ENCODE data around the gene RPL3. TPM values are rescaled to one million over a fixed set of nuclear protein-coding genes. Genes with fewer than 3 reads are reported as not detected.

Gene RPL3
- total RNA-seq, 1 experiment from 2014 or later, result 867 TPM

DNA sequence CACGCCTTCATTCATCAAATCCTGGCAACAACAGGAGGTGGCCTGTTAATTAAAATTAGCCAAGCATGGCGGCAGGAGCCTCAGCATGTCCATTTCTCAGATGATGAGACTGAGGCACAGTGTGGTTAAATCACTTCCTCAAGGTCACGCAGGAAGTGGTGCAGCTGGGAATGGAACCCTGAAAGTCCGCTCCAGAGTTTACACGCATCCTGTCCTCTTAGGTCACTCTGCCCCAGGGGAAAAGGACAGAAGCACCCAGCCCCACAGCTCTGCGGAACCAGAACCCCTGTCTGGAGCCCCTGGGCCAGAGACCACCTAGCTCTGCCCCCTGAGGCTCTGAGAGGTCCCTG is 19.6 kb downstream of the RPL3 start:
- DNase-seq (ENCODE audit: low spot score), result no peak

DNA sequence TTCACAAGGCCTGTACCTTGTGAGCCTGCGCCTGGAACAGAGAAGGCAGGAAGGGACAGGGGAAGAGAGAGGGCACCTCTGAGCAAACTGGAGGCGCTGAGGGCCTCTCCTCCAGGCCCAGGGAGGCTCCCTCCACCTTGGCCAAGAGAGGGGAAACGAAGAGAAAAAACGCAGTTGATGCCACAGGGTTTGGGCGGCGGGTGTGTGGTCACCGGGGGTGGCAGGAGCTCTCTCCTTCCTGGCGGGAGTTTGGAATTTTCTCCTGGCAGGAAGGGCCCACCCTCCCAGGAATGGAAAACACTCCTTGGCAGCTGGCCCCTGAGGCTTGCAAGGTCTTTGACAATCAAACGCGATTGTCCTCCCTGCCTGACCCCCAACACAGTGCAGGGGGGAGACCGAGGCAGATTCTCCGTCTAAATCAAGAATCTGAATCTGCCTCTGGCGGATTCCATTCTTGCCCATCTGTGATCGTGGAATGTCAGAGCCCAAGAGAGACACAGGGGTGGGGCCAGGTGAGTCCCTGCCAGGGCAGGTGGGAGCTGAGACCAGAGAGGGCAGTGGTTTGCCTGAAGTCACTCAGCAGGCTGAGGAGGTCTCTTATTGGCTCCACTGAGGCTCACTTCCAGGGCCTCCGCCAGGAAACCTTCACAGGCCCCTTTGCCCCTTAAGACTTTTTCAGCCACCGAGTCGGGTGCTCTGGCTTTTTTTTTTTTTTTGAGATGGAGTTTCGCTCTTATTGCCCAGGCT is 21.0 kb downstream of the RPL3 start:
- DNase-seq (ENCODE audit: low spot score), result no peak

DNA sequence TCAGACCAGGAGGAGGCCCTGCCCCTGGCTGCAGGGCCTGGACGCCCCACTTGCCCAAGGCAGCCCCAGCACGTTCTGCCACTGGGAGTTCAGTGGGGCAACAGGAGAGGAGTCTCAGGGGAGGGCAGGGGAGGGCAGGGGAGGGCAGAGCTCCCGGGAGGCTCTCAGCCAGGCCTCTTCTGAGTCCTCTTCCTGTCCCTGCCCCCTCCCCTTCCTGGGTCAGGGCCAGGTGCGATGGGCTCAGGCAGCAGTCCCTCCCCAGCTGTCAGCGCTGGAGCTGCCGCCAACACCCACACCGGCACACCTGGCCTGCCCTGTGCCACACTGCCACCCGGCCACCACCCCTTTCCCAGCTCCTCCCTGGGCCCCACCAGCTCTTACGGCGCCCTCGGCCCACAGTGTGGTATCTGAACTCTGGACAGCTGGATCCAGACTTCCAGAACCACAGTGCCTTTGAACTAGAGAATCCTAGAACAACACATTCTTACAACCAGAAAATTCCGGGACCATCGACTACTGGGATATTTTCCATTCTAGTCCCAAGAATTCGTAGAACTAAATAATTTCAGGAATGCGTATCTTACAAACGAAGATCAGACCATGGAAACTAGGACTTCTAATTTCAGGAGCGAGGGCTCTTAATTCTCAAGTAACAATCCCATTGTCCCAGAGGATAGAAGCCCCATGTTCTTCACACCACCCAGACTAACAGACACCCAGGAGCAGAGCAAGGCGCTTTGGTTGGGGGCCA is 21.8 kb downstream of the RPL3 start:
- DNase-seq (ENCODE audit: low spot score), result no peak

DNA sequence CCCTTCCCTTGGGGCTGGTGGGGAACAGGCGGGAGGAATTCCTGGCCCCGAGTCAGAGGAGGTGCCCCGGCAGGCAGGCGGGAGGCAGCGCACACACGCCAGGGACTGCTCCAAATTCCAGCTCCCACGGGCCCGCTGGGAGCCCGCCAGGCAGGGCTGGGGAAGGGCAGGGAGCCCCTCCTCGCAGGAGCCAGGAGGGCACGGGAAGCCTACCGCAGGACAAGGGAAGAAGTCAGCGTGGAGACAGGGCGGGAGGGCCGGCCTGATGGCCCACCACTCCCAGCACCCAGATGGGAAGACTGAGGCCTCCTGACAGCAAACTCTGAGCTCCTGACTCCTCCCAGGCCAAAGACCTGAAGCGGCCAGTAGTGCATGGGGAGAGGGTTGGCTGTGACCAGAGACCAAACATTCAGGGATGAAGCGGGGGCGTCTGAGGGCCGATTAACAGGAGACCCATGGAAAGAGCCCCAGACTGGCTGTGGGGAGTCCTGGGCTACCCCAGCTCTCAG is 22.4 kb downstream of the RPL3 start:
- DNase-seq (ENCODE audit: low spot score), result no peak

DNA sequence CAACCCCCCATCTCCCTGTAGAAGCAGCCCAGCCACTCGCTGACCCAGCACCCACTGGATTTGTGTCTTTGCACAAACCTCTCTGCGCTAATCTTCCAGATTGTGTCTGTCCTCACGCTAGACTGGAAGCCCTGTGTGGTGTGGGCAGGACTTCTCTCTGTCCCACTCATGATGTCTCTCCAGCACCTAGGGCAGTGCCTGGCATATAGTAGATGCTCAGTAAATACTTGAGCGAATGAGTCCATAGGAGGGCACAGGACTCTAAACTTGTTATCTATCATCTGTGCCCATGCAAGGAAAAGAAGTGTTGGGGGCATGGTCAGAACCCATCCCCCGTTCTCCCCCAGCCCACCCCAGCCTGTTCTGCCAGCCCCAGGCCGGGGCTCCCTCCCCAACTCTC is 22.9 kb downstream of the RPL3 start:
- DNase-seq (ENCODE audit: low spot score), result no peak

DNA sequence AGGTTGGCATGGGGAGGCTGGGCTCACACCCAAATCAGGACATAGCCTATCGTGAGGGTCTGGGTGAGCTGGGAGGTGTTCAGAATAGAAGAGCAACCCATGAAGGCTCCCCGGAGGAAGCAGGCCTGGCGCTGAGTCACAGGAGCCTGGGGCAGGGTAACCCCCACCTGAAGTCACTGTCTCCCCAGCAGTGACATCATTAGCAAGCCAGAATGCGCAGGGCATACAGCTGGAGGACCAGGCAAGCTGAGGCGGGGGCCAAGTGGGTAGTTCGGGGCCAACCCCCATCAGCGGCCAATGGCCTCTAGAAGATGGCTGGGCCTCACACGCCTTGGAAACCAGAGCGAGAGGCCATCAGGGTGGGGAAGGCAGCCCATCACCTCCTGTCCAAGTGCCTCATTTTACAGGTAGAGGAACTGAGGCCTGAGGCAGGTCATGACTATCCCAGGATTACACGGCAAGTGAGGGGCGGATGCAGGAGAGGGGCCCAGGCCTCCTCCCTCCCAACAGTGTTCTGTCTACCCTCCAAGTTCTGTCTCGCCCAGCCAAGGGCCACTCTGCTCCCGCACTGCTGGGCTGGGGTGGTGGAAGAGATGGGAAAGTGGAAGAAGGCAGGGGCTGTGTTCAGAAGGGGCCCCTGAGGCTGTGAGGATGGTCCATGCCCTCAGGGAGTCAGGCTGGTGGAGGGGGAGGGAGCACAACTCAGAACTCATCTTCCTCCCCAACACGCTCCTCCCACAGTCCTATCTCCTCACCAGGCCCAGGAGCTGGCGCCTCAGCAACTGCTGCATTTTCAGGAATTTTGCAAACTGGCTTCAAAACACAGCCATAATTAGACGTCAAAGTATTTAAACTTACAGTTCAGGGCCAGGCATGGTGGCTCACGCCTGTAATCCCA is 24.6 kb downstream of the RPL3 start:
- DNase-seq (ENCODE audit: low spot score), result no peak

DNA sequence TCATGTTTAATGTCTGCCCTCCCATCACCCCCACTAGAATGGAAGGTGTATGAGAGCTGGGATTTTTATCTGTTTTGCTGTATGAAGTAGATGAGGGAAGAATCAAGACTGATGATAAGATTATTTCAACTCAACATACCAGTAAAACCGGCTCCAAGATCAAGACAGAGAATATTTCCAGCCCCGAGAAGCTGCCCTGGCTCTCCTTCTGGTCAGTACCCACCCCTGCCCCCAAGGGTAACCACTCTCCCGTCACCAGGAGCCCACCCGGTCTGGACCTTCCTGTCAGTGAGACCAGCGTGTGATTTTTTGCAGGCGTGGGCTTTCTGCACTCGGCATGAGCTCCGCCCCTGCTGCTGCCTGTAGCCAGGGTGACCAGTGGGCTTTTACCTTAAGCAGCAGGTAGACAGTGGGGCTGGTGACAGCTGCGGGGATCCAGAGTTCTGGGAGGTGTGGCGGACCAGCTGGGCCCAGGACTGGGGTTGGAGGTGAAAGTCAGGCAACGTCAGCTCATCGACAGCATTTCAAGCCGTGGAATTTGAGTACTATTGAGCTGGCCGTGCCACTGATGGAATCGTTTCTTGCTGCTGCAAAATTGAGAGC is 25.6 kb downstream of the RPL3 start:
- no peak for DNase-seq (ENCODE audit: low spot score)

DNA sequence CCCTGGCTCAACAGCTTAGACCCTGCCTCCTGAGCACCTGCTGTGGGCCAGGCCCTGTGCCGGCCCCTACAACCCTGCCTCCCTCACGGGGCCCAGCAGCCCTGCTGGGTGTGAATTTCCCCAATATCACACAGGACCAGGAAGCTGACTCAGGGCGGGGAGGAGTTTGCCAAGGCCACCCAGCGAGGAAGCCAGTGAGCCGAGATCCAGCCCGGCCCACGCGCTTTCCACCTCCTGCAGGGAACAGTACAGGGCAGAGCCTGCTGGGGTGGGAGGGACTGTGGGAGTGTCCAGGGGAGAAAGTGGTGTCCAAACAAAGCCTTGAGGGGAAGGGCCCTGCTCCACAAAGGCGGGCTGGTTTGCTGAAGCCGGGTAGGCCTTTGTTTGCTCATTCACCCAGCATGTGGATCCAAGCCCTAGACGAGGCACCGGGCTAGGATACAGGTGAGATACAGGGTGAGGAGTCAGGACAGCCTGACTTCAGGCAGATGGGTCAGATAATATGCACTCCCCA is 26.8 kb downstream of the RPL3 start:
- peak; percentile 93 for DNase-seq (ENCODE audit: low spot score)

DNA sequence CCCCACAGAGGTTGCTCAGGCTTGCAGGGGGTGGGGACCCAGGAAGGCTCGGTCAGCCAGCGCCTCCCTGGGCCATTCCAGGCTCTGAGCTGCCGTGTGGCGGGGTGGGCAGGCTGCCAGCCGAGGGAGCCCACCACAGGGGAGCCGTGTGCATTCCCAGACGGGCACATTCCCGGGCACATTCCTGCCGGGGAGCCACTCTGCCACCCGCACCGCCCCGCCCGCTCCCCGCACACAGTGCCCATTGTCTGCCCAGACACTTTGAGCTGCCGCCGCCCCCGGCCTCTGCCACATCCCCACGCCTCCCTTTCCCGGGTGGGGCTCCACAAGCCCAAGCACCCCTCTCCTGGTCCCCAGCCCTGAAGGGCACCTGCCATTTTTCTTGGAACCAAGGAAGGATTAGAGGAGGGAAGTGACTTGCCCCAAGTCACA is 27.4 kb downstream of the RPL3 start:
- no peak for DNase-seq (ENCODE audit: low spot score)

DNA sequence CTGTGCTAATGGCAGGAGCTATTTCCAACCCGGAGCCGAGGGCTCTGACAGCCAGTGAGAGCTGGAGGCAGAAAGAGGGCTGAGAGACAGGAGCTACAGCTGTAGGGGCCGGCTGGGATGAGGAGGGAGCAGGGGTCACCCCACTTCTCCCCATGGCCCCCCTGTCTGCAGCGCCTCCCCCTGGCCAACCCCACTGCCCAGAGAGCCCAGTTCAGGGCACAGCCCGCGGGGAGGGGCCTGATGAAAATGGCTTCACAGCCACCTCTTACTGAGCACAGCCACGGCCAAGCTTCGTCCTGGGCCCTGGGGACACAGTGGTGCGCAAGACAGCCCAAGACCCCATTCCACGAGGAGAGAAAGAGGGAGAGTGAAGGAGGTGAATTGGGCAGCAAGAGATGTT is 27.9 kb downstream of the RPL3 start:
- DNase-seq (ENCODE audit: low spot score), result no peak

DNA sequence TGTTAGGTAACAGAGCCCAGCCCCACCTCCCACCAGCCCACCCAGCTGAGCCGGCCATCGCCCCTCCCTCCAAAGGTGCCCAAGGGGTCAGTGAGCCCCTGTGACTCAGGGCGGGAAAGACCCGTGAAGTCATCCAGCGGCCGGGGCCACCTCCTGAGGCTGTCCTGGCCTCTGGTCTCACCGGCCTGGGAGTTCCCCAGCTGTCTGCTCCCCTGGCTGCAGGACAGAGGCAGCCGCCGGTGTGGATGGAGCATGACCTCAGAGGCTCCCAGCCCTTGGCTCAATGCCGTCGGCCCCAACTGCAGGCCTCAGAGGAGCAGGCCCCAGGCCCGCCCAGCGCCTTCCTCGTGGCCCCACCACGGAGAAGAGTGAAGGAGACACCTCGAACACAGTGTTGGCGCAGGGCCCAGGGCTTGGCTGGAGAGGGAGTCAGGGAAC is 28.7 kb downstream of the RPL3 start:
- DNase-seq (ENCODE audit: low spot score), result peak; percentile 81

DNA sequence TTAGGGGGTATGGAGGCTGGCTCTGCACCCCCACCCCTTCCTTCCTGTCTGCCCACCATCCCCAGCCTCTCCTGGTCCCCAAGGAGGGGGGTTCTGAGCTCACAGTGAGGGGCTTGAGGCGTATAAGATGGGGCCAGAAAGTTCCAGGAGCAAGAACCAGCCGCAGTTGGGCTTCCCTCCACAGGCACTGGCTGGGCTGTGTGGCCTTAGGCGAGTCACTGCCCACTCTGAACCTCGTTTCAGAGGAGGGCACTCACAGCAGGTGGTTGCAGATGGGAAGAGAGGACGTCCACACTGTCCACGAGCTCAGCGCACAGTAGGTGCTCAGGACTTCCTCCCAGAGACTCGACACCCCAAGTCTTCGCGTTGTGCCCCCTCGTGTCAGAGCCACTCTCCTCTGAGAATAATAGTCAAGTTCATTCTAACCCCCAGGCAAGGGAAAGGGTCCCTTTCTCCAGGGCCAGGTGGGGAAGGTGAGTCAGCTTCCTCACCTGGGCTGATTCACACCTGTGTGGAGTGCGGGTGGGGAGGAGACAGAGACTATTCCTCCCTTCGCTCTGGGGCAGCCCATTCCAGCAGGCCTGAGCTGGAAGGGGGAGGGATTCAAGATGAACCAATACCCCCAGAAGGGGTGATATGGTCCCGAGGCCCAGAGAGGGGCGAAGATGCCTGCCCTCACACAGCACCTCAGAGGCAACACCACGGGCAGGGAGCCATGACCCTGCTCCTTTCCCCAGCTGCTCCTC is 29.3 kb downstream of the RPL3 start:
- DNase-seq (ENCODE audit: low spot score), result no peak

DNA sequence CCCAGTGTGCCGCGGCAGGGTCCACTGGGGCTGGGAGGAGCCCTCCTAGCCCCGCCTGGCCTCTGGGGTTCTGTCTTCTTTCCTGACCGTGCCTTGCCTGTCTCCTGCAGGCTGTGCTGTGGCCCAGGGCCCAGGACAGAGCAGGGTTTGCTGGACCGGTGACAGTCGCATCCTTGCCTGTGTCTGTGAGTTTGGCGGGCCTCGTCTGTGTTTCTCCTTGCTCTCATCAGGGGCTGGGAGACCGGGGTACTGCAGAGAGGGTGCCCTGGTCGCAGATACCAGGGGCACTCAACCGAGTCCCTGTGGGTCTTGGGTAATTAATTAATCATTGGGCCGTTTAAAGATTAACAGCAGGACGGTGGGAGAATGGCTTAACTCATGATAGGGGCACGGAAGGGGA is 29.9 kb downstream of the RPL3 start:
- no peak for DNase-seq (ENCODE audit: low spot score)

DNA sequence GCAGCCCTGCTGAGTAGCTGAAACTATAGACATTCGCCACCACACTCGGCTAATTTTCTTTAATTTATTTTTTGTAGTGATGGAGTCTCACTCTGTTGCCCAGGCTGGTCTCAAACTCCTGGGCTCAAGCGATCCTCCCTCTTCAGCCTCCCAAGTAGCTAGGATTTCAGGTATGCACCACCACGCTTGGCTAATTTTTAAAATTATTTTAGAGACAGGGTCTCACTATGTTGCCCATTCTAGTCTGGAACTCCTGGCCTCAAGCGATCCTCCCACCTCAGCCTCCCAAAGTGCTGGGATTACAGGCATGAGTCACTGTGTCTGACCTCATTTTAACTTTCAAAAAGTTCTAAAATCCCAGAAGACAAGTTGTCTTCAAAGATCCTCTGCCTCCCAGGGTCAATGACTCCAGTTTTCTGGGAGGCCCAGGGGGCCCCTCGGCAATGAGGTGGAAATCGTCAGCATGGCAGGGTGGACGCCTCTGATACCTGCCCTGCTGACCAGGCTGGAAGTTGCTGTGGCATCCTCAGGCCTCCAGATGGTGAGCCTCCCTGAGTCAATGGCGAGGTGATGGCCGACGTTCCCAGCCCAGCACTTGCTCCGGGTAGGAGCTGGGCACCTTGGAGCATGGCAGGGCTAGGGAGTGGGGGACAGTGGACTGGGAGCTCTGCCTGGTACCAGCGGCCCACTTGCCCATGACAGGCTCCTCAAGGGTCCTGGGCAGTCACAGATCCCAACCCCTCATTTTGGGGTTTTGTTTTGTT is 31.1 kb downstream of the RPL3 start:
- no peak for DNase-seq (ENCODE audit: low spot score)

DNA sequence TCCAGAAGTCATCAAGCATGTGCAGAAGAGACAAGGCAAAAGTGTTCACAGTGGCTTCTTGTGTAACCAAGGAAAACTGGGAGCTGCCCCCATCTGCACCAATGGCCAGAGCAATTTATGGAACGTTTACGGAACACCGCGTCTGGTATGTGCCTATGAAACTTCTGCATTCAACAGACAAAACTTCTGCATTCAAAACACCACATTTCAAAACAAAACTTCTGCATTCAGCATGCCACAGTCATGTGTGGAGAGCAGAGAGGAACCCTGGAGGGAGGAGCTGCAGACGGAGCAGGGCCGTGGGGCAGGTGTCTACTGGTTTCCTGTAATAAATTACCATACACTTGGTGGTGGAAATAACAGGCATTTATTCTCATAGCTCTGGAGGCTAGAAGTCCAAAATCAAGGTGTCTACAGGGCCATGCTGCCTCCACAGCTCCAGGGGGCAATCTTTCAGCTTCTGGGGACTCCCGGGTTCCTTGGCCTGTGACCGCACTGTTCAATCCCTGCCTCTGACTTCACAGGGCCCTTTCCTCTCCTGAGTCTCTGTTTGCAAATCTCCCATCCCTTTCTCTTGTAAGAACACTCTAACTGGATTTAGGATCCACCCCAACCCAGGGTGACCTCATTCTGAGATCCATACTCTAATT is 32.2 kb downstream of the RPL3 start:
- DNase-seq (ENCODE audit: low spot score), result no peak

DNA sequence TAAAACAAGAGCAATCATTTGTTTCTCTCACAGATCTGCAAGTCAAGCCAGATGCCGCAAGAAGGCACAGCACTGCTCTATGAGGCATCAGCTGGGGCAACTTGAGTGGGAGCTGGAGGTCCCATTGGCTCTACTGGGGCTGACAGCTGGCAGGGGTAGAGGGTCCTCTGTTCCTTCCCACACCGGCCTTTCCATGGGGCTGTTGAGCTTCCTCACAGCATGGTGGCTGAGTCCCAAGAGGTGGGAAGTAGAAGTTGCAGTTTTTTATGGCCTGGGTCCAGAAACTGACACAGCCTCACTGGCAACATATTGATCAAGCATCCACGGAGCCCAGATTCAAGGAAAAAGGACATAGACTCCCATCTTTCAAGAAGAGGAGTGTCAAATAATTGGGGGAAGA is 34.4 kb downstream of the RPL3 start:
- no peak for DNase-seq (ENCODE audit: low spot score)

DNA sequence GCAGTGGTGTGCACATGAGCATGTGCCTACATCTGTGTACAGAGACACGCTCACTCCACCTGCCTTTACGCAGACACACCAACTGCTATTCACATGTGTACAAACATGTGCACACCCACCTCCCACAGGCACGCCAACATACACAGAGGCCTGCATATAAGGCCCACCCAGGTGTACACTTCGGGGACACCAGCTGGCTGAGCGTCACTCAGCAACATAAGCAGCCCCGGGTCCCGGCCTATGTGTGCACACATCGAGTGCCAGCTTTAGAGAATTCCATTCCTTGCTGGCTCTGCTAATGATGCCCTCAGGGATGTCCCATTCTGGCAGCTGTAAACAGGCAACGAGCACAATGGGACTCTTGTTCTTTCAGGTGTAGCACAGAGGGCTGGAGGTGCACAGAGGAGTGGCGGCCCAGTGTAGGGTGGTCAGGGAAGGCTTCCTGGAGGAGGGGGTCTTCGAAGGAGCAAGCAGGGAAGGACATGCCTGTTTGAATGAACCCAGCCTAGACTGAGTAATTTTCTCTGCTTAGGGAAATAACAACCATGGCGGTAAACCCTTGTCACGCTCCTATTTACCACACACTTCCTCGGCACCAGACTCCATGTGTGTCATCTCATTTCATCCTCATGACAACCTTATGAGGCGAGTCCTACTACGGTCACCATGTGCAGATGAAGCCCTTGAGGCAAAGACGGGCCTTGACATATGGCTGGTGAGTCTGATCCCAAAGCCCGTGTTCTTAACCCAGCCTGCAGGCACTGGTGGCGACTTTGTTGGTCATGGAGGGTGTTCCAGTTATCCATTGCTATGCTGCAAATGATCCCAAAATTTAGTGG is 35.1 kb downstream of the RPL3 start:
- DNase-seq (ENCODE audit: low spot score), result no peak

DNA sequence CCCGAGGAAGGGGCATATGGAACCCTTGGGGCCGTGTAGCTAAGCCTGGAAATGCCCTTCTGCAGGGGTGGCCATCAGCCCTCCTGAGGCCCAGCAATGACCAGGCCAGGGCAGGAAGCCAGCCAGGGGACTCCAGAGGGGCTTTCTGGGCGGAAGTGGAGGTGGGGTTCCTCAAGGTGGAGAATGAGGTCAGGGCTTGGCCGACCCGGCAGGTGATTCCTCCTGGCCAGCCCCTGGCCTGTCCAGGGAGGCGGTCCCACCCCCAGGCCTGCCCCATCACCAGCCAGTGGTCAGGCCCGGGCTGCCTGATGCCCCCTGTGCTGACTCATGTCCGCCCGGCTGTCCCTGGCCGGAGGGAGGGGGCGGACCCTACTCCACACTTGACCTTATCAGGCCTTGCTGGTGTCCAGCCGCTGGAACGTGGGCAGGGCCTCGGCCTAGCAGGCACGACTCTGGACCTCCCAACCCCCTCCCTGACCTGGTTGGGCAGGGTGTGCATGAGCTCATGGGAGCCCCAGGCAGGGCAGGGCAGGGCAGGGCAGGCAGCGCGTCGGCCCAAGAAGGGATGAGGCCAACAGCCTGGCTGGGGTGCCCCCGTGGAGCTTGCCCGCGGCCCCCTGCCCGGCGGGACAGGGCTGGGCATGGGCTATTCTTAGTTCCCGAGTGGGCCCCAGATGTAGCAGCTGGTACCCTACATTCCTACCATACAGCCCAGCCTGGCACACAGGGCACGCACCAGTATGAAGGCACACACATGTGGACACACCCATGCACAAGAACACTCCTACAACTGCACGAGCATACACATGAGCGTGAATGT is 35.9 kb downstream of the RPL3 start:
- DNase-seq (ENCODE audit: low spot score), result peak; percentile 93

Measured in A172 (cell line).